Psoas muscle (tissue), 8 donors: Measurements from ENCODE around the gene INSIG2. TPM values are rescaled to one million over a fixed set of nuclear protein-coding genes. Genes with fewer than 3 reads are reported as not detected.

ENCODE experiments used
- ATAC-seq, 4 donors: fragments of 200-7000 bp; cut with Tn5 transposase; one replicate each; pipeline ENCODE4 v1.9.1; 2020; ENCODE audit warnings: moderate library complexity in 3 of 4, mild to moderate bottlenecking in 2 of 4
- DNase-seq, 2 donors: peaks; one replicate each; pipeline ENCODE4 v3.0.0-alpha.2; 2020
- H3K27ac ChIP-seq: fragments of 200-600 bp; one replicate; pipeline ENCODE4 v1.8.0; 2022
- H3K27me3 ChIP-seq, 3 donors: fragments of 200-600 bp in 1 of 3; one replicate each; pipeline versions ENCODE4 v1.6.1 to v1.8.0; 2013 to 2022; ENCODE audit warnings: low read length in 2 of 3, mild to moderate bottlenecking in 2 of 3, moderate library complexity in 1 of 3; ENCODE audit not compliant: insufficient read depth in 3 of 3
- H3K36me3 ChIP-seq, 2 donors: fragments of 200-600 bp in 1 of 2; one replicate each; pipeline versions ENCODE4 v1.6.1 to v1.8.0; 2013 to 2022; ENCODE audit warnings: low read depth in 1 of 2, mild to moderate bottlenecking in 1 of 2, moderate library complexity in 1 of 2; ENCODE audit not compliant: insufficient read depth in 1 of 2
- H3K4me1 ChIP-seq: fragments of 200-600 bp; one replicate; pipeline ENCODE4 v1.8.0; 2022
- H3K4me3 ChIP-seq: fragments of 200-600 bp; one replicate; pipeline ENCODE4 v1.8.0; 2022; ENCODE audit warnings: mild to moderate bottlenecking
- H3K9me3 ChIP-seq: fragments of 200-600 bp; one replicate; pipeline ENCODE4 v1.8.0; 2022
- WGBS, 3 donors: extraction: QIAGEN DNeasy Blood & Tissue Kit; methylation state at CpG; one replicate each; pipeline versions ENCODE4 v1.1.6 to v1.1.7; 2013; 5-methylcytosine and 5-hydroxymethylcytosine counted together
- intact Hi-C, 2 donors: fragments of 100-400 bp; cut with DNase I; formaldehyde crosslinking; loops; one replicate each; pipeline versions ENCODE4 v1.11.0 to v1.14.2; 2022
- polyA plus RNA-seq, 3 donors: library from polyadenylated mRNA; stranded (reverse); fragments of 200-250 nt; gene quantifications; one replicate each; pipeline ENCODE4 v1.2.3, GENCODE V29; 2013
- total RNA-seq, 4 donors: library from RNA; stranded (reverse); fragmentation: NEBNext Ultra II Directional in 2 of 4; extraction: Animal tissue kit (Norgen Biotek cat#: 25700) in 2 of 4; gene quantifications; one replicate each; pipeline versions ENCODE4 v1.2.1 to v1.2.4, GENCODE V29; 2021 to 2023
- TF ChIP-seq, protein P1 (sequence below): fragments of 200-600 bp; IDR thresholded peaks from one replicate; pipeline ENCODE4 v1.8.0; 2022; ENCODE audit warnings: antibody characterized with exemption
- donor health status: healthy with polysubstance abuse.
- donor health status: DM: no; HTN: no; CAD: no; lungs with moderate emphysema.
- donor health status: Bipolar disorder and iron deficiency.
- donor health status: healthy.
- donor health status: DM: yes; HTN: yes; CAD: no.
- donor health status: DM: no; HTN: no; CAD: no.
- donor health status: DM: no; HTN: no; CAD: no.
- donor health status: DM: yes; HTN: yes; CAD: no.

The INSIG2 gene
- total and polyA plus RNA-seq, 7 donors: 4.8 to 16.9 (median 7.6) TPM

GRCh38 chr2:118061135-118061955 lies 26.9 kb upstream of the INSIG2 start:
- Histone ChIP-seq H3K4me1 (no peaks in the 10 kb centered on the region), H3K9me3 (no peaks in the 10 kb centered on the region), H3K36me3 (no peaks in the 10 kb centered on the region), H3K4me3 (no peak overlapping the region), H3K27ac (no peak overlapping the region), H3K27me3 (peaks cover 0 to 5% (median 4%) of the 10 kb centered on the region in 3 donors)
- DNase-seq: peak in 1 of 2 donors; percentile 40
- intact Hi-C loops: no loop called here
- 51 to 66% (median 52%) methylated on average over 4 of the region's 4 CpGs for WGBS, 3 donors
- ATAC-seq: peak; percentile 56 to 82 (median 74)
- TF ChIP-seq, protein P1, sequence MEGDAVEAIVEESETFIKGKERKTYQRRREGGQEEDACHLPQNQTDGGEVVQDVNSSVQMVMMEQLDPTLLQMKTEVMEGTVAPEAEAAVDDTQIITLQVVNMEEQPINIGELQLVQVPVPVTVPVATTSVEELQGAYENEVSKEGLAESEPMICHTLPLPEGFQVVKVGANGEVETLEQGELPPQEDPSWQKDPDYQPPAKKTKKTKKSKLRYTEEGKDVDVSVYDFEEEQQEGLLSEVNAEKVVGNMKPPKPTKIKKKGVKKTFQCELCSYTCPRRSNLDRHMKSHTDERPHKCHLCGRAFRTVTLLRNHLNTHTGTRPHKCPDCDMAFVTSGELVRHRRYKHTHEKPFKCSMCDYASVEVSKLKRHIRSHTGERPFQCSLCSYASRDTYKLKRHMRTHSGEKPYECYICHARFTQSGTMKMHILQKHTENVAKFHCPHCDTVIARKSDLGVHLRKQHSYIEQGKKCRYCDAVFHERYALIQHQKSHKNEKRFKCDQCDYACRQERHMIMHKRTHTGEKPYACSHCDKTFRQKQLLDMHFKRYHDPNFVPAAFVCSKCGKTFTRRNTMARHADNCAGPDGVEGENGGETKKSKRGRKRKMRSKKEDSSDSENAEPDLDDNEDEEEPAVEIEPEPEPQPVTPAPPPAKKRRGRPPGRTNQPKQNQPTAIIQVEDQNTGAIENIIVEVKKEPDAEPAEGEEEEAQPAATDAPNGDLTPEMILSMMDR: peak; percentile 27

- TF ChIP-seq, protein P1: no peak
- peaks cover 0 to 5% (median 4%) of the 10 kb centered on the region in 3 donors for H3K27me3 ChIP-seq
- H3K4me1 ChIP-seq: no peaks in the 10 kb centered on the region
- no peaks in the 10 kb centered on the region for H3K36me3 ChIP-seq
- no peak for DNase-seq
- no peak overlapping the region for H3K27ac ChIP-seq
- H3K4me3 ChIP-seq: no peak overlapping the region
- ATAC-seq: no peak
- H3K9me3 ChIP-seq: no peaks in the 10 kb centered on the region
- intact Hi-C loops: no loop called here
Observed at GRCh38 chr2:118062048-118062447, 26.2 kb upstream of the INSIG2 start.

DNA sequence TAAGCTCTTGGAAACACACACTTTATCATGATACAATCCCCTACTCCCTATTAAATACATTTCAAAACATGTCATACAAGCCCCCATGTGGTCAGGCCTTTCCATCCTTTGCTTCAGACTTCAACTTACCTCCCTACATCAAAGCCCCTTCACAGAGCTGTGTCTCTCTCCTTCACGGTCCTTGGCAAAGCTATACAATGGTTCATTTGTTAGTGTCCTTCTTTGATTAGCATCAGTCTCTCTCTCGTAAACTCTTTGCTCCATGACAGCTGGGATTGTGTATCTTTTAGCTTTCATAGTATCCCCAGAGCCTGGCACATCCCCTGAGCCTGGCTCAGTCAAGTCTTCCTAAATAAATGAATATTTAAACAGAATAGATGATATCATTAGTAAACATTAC lies 25.6 kb upstream of the INSIG2 start:
- DNase-seq (no peak), ATAC-seq (no peak)
- no peaks in the 10 kb centered on the region for H3K36me3 ChIP-seq
- no peaks in the 10 kb centered on the region for H3K9me3 ChIP-seq
- intact Hi-C loops: no loop called here
- WGBS, 3 donors: 27 to 40% (median 37%) methylated on average over 2 of the region's 2 CpGs
- H3K27ac ChIP-seq: no peak overlapping the region
- TF ChIP-seq, protein P1: no peak
- H3K27me3 ChIP-seq: peaks cover 0 to 5% (median 4%) of the 10 kb centered on the region in 3 donors
- H3K4me1 ChIP-seq: no peaks in the 10 kb centered on the region
- no peak overlapping the region for H3K4me3 ChIP-seq

DNA sequence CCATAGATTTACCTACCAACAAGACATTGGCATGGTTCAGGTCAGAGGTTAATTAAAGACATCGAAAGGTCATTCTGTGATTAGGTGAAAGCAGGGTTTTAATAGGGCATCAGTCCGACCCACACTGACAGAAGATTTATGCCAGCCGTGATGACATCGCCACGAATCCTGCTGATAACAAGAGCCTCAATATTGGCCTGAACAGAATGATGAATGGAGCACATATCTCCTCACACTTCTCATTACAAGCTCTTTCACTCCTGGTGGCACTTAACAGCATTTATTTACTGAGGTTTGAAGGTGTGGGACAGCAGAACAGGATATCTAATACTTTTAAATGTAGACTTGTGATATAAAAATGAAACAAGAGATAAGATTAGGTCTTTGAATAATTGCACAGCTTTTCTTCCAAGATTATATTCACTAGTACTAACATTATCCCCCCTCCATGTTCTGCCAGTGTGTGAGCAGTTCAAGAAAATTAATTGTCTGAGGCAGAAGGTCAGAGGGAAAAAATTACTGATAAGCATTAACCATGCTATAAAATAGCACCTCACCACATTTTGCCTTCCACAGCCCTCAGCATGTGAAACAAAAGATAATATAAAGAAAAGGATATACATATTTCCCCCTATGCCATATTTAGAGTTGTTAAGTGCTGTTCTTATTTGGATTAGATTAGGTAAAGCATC lies 23.1 kb upstream of the INSIG2 start:
- 44 to 49% (median 48%) methylated on average over 5 of the region's 5 CpGs for WGBS, 3 donors
- intact Hi-C loops: no loop called here
- TF ChIP-seq, protein P1: no peak
- no peak overlapping the region for H3K27ac ChIP-seq
- no peaks in the 10 kb centered on the region for H3K9me3 ChIP-seq
- H3K4me3 ChIP-seq: no peak overlapping the region
- H3K4me1 ChIP-seq: no peaks in the 10 kb centered on the region
- peaks cover 0 to 5% (median 4%) of the 10 kb centered on the region in 3 donors for H3K27me3 ChIP-seq
- ATAC-seq (no peak), DNase-seq (no peak)
- H3K36me3 ChIP-seq: no peaks in the 10 kb centered on the region
